Measurements from ENCODE around the gene SPINK1. TPM values are rescaled to one million over a fixed set of nuclear protein-coding genes. Genes with fewer than 3 reads are reported as not detected.
"Not testable (repeated sequence)": the region's sequence is repeated elsewhere in the genome, so short reads cannot be mapped to it uniquely, and the experiment has no call there.

SPINK1 gene
- total and polyA plus RNA-seq, 8 donors: 5,539 to 26,066 (median 20,523) TPM

DNA sequence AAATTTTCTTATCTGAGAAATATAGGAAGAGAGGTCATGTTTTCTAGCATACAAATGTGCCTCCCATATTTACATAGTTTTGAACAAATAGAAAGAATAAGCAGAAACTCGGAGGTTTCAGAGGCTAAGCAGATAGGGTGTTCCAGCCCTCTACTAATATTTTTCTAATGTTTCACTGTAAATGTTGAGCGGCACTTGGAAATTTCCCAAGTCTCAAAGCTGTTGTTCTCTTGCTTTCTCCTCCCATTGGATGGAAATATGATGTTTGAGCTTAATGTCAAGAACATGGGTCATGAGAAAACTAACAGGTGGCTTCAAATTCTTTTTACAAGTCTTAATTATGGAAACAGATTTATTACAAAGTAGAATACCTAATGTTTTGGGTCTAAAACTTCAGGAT lies 5.1 kb downstream of the SPINK1 start:
- no peaks in the 10 kb centered on the region for H3K27me3 ChIP-seq
- peak in 3 of 4 donors; percentile 3 to 27 (median 7) for ATAC-seq
- peaks cover 0 to 3% (median 0%) of the 10 kb centered on the region in 3 donors for H3K4me1 ChIP-seq
- TF ChIP-seq, protein P1, sequence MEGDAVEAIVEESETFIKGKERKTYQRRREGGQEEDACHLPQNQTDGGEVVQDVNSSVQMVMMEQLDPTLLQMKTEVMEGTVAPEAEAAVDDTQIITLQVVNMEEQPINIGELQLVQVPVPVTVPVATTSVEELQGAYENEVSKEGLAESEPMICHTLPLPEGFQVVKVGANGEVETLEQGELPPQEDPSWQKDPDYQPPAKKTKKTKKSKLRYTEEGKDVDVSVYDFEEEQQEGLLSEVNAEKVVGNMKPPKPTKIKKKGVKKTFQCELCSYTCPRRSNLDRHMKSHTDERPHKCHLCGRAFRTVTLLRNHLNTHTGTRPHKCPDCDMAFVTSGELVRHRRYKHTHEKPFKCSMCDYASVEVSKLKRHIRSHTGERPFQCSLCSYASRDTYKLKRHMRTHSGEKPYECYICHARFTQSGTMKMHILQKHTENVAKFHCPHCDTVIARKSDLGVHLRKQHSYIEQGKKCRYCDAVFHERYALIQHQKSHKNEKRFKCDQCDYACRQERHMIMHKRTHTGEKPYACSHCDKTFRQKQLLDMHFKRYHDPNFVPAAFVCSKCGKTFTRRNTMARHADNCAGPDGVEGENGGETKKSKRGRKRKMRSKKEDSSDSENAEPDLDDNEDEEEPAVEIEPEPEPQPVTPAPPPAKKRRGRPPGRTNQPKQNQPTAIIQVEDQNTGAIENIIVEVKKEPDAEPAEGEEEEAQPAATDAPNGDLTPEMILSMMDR (IDR thresholded peaks at IDR 0.05): no peak
- H3K36me3 ChIP-seq: peaks cover 0 to 57% (median 0%) of the 10 kb centered on the region in 3 donors
- intact Hi-C loops (cut with DNase I): no loop called here
- 15 to 24% methylated on average over 2 of the region's 2 CpGs for WGBS, 2 donors
- DNase-seq: peak in 1 of 6 donors; percentile 45
- no peak for FAIRE-seq
- H3K27ac ChIP-seq: peak overlapping the region; percentile 27 to 86 (median 82)
- H3K4me3 ChIP-seq: peak overlapping the region; percentile 3 to 53 (median 46)
- H3K9me3 ChIP-seq: no peaks in the 10 kb centered on the region

DNA sequence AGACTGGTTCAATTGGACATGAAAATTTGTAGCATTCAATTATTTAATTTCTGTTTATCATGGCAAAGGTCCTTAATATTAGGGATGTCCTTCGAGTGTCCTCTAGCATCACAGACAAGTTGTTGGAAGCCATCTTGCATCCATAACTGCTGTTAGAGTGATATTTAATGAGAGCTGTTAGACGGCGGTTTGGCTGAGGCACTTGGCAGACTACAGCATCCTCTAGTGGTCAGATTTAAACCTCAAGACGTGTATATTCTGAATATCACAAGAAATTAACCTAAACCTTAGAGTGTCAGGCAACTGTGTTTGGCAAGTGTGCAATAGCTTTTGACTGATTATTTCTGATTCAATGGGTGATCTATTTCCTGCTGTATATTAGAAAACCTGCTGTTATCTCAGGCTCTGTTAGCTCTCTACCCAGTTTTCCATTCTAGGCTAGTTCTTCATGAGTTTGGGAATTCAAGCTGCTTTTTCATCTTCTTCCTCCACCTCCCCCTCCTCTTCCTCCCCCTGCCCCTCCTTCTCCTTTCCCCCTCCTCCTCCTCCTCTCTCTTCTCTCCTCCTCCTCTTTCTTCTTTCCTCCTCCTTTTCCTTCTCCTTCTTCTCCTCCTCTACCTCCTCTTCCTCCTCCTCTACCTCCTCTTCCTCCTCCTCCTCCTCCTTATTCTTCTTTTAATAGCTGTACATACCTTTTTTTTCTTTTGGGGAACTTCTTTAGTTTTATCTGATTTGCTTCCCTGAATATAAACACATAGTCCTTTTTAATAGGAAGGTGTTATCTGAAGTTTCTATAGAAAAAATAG lies 8.6 kb downstream of the SPINK1 start:
- Histone ChIP-seq H3K4me3 (no peak overlapping the region), H3K27me3 (no peaks in the 10 kb centered on the region), H3K36me3 (peaks cover 0 to 36% (median 0%) of the 10 kb centered on the region in 3 donors), H3K27ac (peak overlapping the region in 2 of 4 donors; percentile 83 to 86), H3K9me3 (no peaks in the 10 kb centered on the region), H3K4me1 (peaks cover 0 to 3% (median 0%) of the 10 kb centered on the region in 3 donors)
- DNase-seq: peak in 1 of 6 donors; percentile 48
- intact Hi-C loops (cut with DNase I): loop anchor here in 1 of 3 donors (5.0 kb wide), 1 partner anchor 196 kb away; no protein-coding TSS in a partner anchor
- 12 to 16% methylated on average over 4 of the region's 4 CpGs for WGBS, 2 donors
- ATAC-seq: peak; percentile 14 to 52 (median 28)
- TF ChIP-seq, protein P1 (IDR thresholded peaks at IDR 0.05): peak; percentile 38 to 60 (median 58)
- FAIRE-seq: no peak

DNA sequence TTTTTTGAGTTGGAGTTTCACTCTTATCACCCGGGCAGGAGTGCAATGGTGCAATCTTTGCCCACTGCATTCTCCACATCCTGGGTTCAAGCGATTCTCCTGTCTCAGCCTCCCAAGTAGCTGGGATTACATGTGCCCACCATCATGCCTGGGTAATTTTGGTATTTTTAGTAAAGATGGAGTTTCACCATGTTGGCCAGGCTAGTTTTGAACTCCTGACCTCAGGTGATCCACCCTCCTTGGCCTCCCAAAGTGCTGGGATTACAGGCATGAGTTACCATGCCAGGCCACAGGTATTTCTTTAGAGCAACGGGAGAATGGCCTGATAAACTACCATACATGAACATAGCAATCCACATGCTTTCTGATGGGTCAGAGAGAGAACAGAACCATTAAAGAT lies 9.2 kb downstream of the SPINK1 start:
- DNase-seq (peak in 1 of 6 donors; percentile 50), ATAC-seq (peak; percentile 0 to 8 (median 2))
- not testable (repeated sequence) for H3K4me3 ChIP-seq, H3K27me3 ChIP-seq, H3K4me1 ChIP-seq, H3K9me3 ChIP-seq, FAIRE-seq
- intact Hi-C loops (cut with DNase I): loop anchor here in 1 of 3 donors (5.0 kb wide), 1 partner anchor 195 kb away; no protein-coding TSS in a partner anchor
- WGBS, 2 donors: 35 to 46% methylated on average over 3 of the region's 3 CpGs
- Histone ChIP-seq H3K27ac (peak overlapping the region in 2 of 4 donors; percentile 13 to 50), H3K36me3 (peaks cover 0 to 29% (median 0%) of the 10 kb centered on the region in 3 donors)

DNA sequence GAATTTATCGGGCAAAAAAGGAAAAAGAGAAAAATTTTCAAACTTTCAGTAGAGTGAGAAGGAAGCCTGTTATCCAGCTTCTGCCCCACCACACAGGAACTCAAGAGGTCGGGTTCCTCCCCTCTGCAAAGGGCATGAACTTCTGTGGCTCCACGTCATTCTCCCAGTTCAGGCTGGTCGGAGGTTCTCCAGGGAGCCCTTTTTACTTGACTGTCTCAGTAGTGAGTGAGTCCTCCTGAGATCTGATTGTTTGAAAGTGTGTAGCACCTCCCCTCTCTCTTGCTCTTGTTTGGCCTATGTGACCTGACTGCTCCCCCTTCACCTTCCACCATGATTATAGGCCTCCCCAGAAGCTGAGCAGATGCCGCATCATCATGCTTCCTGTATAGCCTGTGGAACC lies 9.7 kb downstream of the SPINK1 start:
- Histone ChIP-seq H3K36me3 (peaks cover 0 to 25% (median 0%) of the 10 kb centered on the region in 3 donors), H3K9me3 (no peaks in the 10 kb centered on the region), H3K4me3 (no peak overlapping the region), H3K27ac (peak overlapping the region in 2 of 4 donors; percentile 2 to 50), H3K27me3 (no peaks in the 10 kb centered on the region), H3K4me1 (peaks cover 0 to 3% (median 0%) of the 10 kb centered on the region in 3 donors)
- 45% methylated on average over 5 of the region's 5 CpGs for WGBS, 2 donors
- TF ChIP-seq, protein P1 (IDR thresholded peaks at IDR 0.05): no peak
- FAIRE-seq (no peak), DNase-seq (peak in 4 of 6 donors; percentile 51 to 65 (median 58)), ATAC-seq (peak; percentile 21 to 31 (median 29))
- intact Hi-C loops (cut with DNase I): loop anchor here in 1 of 3 donors (5.0 kb wide), 1 partner anchor 194 kb away; no protein-coding TSS in a partner anchor

DNA sequence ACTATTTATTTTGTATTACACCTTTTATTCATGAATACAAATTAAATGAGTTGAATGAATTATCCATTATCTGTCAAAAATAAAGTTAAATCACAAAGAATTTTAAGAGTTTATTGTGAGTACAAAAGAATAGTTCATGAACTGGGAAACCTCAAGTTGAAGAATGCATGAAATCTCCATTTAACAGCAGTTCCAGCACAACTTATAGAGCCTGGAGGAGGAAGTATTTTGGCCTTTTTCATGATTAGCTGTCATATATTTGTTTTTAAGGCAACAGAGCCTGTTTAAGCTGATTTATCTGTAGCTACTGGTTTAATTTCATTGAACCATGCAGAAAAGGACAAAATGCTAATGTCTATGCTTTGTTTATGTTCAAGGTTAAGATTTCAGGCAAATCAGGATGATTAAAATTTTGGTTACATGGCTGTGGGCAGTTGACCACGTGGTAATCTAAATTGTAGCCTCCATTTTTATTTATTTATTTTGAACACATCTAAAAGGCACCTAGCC lies 12.2 kb downstream of the SPINK1 start:
- WGBS, 2 donors: 24 to 32% methylated on average over 1 of the region's 1 CpG
- H3K27me3 ChIP-seq: no peaks in the 10 kb centered on the region
- intact Hi-C loops (cut with DNase I): loop anchor here in 1 of 3 donors (10.0 kb wide), 1 partner anchor 185 kb away; no protein-coding TSS in a partner anchor
- H3K4me1 ChIP-seq: peaks cover 0 to 3% (median 0%) of the 10 kb centered on the region in 3 donors
- H3K9me3 ChIP-seq: no peaks in the 10 kb centered on the region
- peak in 1 of 4 donors; percentile 1 for ATAC-seq
- DNase-seq: no peak
- peak overlapping the region in 2 of 4 donors; percentile 13 to 37 for H3K27ac ChIP-seq
- no peak overlapping the region for H3K4me3 ChIP-seq
- peak; percentile 63 for FAIRE-seq
- H3K36me3 ChIP-seq: peaks cover 0 to 5% (median 0%) of the 10 kb centered on the region in 3 donors
- TF ChIP-seq, protein P1 (IDR thresholded peaks at IDR 0.05): no peak

Data from pancreas (tissue), 10 donors.